Tibial nerve (tissue), 3 donors: ENCODE measurements around the gene PISD.

ENCODE experiments used
- EP300 ChIP-seq, 2 donors: sonication (generic); formaldehyde crosslinking; IDR thresholded peaks; one replicate each; pipeline ENCODE4 v1.6.1; 2017; ENCODE audit warnings: antibody characterized with exemption in 2 of 2, mild to moderate bottlenecking in 1 of 2
- POLR2A ChIP-seq, 2 donors: fragments of 450-650 bp; IDR thresholded peaks; one replicate each; pipeline ENCODE4 v1.6.1; 2017; ENCODE audit warnings: antibody characterized with exemption in 2 of 2, mild to moderate bottlenecking in 2 of 2, moderate library complexity in 2 of 2

DNA sequence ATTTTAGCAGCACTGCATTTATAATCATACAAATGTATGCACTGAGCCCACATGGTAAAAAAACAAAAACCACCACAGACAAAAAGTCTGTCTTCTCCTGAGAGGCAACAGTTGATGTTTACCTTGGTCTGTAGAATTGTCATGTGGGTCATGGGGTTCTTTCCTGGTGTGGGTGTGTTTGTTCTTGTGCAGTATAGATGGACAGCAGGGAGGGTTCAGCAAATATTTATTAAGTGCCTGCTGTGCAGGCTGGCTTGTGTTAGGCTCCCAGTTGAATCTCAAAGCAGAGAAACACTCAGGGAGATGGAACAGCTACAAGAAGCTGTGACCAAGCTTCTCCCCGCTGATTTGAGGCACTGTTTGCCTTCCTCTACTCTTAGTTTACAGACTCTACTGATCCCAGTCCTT lies 82.2 kb downstream of the PISD start:
- TF ChIP-seq EP300 (IDR thresholded peaks at IDR 0.05): no peak
- TF ChIP-seq POLR2A (IDR thresholded peaks at IDR 0.05): no peak
